Stimulated activated CD8-positive, alpha-beta memory T cell treated with anti-CD3 and anti-CD28 coated beads, Interleukin-12 subunit alpha, Interleukin-12 subunit beta, amount 100 ng/mL, for 24 hours (primary cell): Measurements from ENCODE around the gene ANXA9.
A peak's percentile ranks its signal among the peaks of the same experiment; 100 is the strongest.

Experiments
- DNase-seq: peaks from one replicate; pipeline ENCODE4 v3.0.0-alpha.2; 2020; ENCODE audit errors: extremely low read depth

ANXA9 gene

DNA sequence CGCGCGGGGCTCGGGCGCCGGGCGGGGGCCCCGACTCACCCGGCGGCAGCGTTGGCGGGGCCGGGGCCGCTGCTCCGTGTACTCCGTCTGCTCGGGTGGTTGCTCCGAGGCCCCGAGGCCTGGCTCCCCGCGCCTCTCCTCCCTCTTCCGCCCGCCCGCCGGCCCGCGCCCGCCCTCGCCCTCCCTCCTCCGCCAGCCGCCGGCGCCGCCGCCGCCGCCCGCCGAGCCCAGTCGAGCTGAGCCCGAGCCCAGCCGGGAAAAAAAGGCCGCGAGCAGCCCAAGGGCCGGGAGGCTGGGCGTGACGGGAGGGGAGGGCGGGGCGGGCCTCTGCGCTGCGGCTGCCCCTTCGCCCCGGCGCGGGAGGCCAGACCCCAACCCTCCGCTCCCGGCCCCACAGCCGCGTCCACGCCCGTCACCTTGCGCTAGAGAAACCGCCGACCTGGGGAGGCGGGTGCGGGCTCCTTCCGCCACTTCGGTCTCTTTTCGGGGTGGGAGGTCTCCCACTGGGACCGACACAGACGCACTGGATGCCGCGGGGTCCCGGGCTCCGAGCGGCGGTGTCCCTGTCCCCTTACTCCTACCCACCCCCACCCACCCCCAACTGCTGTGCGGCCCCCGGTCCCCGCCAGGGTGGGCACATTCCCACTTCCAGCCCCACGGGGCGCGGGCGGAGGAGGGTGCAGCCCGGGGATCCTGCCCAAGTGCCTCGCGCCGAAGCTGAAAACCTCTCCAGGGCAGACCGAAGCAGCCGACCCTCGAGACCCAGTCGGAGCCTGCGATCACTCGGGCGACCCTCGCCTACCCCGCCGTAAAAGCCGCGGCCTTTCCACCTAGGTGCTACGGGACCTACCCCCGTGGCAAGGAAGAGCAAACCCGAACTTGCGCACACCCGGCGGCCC is 7.3 kb upstream of the ANXA9 start, which contains the start of gene CERS2:
Gene CERS2, minus strand, starts transcription at position 256 of the 899 bp plus-strand sequence. CDS start 5,745 bp downstream, outside the sequence.
- DNase-seq: peak; percentile 26

GRCh38 chr1:150976401-150976821 is 5.7 kb upstream of the ANXA9 start:
- DNase-seq: no peak

DNA sequence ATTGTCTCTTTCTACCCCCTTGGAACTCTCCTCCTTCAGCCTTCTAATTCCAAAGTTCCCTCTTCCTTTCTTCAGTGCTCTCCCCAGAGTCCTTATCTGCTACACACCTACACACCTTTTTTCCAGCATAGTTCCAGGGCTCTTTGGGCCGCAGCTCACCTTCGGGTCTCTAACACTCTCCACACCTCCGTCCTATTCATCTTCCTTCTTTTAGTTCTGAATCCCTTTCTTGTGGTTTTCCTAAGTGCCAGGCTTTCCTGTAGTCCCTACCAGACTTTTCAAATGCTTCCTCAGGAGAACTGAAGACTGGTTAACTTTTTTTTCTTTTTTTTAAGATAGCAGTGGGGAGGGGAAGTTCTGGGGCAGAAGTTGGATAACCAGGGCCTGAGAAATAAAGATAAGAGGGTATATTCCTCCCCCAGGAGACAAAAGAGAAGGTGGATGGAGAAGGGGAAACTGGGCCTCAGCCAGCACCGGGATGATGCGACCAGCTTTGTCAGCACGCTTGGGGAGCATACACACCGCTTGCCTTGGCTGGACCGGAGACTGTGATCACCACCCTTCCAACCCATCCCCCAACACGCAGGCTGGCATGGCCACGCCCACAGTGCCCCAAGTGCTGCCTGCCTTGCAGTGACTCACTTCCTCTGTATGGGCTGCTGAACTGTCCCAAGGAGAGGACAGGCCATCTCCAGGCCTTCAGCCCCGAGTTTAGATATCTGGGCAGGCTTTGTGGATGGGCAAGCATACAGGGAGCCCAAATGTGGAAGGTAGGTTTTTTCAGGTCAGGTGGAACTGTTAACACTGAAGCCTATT is 5.0 kb upstream of the ANXA9 start:
- peak; percentile 42 for DNase-seq

DNA sequence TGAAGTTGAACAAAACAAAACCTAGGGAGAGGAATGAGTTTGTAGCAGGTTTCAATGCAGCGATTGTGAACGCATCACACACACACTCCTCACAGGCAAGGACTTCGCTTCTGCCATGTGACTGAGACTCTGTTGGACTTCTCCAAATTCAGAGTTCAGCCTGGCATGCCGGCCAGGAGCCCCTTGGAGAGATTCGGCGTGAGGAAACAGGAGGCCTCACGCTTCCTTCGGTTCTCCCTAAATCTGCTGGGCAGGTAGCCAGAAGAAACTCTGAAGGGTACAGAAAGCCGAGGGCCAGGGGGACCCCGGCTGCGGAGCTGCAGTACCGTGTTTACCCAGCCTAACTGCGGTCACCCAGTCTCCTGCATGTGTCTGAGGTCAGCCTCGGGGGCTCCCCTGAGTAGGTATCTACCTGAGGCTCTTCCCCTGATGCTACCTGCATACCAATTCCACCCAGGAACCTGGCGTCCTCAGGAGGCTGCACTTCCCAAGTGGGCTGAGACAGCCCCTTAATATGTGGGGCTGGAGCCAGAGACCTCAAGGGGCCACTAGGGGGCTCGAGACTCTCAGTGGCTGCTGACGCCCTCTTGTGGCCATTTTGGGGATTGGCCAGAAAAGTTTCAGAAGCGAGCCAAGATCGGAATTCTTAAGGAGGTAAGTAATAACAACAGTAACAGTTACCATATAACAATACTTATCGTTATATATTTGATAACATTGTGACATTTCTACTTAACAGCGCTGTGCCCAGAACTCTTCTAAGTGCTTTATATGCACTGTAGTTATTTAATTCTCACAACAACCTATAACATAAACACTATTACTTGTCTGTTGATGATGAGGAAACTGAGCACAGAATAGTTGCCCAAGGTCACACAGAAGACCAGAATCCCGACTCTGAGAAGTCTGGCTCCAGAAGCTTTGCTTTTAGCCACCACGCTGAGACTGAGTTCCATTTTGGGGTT is 2.7 kb upstream of the ANXA9 start:
- peak; percentile 64 for DNase-seq

- DNase-seq: no peak
Measured at GRCh38 chr1:150981177-150981804, 801 bp upstream of the ANXA9 start.

- DNase-seq: no peak
Measured at GRCh38 chr1:150985179-150985825, 3.2 kb downstream of the ANXA9 start.

DNA sequence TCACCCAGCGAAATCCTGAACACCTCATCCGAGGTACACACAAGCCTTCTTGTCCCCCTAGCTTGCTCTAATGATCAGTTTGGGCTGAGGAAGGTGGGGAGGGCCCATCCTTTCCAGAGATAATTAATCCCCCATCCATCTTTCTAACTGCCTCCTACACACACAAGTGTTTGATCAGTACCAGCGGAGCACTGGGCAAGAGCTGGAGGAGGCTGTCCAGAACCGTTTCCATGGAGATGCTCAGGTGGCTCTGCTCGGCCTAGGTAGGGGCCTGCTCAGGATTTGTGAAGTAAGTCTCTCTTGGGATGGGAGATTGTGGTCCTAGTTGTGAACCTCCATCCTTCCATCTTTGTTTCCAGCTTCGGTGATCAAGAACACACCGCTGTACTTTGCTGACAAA is 5.8 kb downstream of the ANXA9 start:
- DNase-seq: no peak

DNA sequence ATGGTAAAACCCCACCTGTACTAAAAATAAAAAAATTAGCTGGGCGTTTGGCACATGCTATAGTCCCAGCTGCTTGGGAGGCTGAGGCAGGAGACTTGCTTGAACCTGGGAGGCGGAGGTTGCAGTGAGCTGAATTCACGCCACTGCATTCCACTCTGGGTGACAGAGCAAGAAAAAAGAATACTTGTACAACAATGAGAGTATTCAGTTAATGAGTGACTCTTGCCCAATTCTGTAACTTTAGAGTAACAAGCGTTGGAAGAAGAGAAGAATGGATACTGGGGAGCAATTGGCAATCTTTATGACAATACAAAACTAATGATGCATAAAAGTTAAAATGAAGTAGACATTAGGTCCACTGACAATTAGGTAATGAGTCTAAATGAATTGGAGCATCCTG is 10.5 kb downstream of the ANXA9 start:
- DNase-seq: no peak

DNA sequence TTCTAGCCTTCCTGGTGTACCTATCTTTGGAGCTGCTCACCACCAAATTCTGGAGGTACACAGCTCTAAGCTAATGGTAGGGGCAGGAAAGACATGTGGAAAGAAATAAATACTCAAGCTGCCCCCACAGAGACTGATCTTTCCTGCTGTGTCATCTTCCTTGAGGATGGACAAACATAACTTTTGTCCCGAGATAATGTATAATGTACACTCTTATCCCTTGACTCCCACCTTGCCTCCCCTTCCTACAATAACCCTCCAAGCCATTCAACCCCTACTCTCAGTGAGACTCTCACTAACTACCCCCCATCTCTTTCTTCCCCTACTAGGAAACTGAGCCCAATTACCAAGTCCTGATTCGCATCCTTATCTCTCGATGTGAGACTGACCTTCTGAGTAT is 12.2 kb downstream of the ANXA9 start:
- DNase-seq: no peak

- DNase-seq: no peak
Measured at GRCh38 chr1:150995460-150995859, 13.4 kb downstream of the ANXA9 start.

GRCh38 chr1:150995896-150996295 is 13.8 kb downstream of the ANXA9 start:
- DNase-seq: no peak

GRCh38 chr1:150997126-150997872 is 15.2 kb downstream of the ANXA9 start:
- DNase-seq: no peak

DNA sequence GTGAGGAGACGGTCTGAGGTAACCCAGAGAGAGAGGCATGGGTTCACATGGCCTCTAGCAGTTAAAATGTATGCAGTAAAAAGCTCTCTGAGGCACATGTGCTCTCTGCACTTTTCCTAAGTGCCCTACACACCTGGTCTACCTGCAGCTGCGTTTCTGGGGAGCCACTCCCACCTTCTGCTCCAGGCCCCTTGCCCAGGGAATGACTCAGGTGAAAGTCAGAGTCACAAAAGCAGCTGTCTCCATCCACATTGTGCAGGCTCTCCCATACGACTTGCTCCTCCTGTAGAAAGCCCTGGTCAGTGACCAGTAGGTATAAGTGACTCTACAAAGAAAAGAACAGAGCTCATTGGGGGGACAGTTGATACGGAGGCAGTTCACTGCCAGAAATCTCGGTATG is 15.9 kb downstream of the ANXA9 start:
- DNase-seq: no peak

GRCh38 chr1:150999051-150999674 is 17.1 kb downstream of the ANXA9 start:
- DNase-seq: no peak

GRCh38 chr1:150999926-151000325 is 17.8 kb downstream of the ANXA9 start:
- DNase-seq: no peak

DNA sequence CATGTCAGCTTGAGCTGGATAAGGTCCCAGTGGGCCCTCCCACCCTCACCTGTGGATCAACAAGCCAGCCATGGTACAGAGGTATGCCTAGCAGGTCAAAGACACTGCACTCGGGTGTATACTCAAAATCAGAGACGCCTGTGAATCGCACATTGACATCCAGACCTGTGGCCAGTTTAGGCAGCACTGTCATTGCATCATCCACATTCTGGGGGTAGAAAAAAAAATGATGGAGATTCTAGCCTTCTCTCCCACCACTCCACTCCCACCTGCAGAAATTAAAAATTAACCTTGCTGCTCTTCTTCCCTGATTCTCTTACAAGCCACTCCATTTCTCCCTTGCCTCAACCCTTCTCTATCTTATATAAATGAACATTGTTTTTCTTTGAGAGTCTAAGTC is 18.3 kb downstream of the ANXA9 start:
- DNase-seq: no peak

GRCh38 chr1:151001602-151002001 is 19.5 kb downstream of the ANXA9 start:
- no peak for DNase-seq

DNA sequence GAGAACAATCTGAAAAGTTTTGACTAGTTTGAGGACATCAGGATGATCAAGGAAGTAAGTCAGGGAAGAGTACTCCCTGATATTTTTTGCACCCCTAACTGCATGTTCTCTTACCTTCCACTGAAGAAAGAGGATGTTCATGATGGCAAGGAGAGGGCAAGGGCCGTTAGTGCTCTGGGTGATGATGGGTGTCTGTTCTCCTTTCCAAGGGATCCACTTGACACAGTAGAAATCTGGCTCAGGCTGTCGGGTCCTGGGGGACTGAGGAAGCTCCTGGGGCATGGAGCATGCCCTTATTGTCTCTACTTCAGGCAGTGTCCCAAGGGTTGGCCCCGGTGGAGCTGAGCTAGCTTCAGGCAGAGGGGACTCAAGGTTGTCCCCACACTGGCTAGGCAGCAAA is 20.0 kb downstream of the ANXA9 start:
- DNase-seq: no peak

DNA sequence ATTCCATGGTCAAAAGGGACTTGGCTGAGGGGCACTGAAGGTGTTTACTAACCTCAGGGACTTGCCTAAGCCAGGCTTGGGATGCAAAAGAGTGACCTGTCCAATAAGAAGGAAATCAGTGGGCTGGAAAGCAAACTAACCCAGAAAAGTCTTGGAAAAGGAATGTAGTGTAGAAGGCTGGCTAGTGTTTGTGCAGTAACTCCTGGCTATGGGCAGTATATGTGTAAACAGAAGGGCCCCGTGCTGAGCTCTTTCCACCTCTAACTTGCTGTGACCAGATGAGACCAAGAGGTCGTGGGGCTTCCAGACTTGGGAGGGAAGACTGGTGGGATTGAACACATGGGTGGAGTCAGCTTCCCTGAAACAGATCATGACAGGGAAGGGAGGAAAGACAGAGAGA is 20.5 kb downstream of the ANXA9 start:
- DNase-seq: no peak
